Stimulated activated CD4-positive, alpha-beta T cell treated with anti-CD3 and anti-CD28 coated beads, Interleukin-1b, Interleukin-23, amount 100 ng/mL, for 24 hours (primary cell): ENCODE data around the gene ASTN2.

ENCODE experiments used
- DNase-seq, 4 experiments: peaks; one replicate each; pipeline ENCODE4 v3.0.0-alpha.2; 2020; ENCODE audit warnings: low read depth in 4 of 4, low spot score in 1 of 4

Gene ASTN2

GRCh38 chr9:117029341-117029740 lies 385.5 kb downstream of the ASTN2 start:
- DNase-seq, result no peak

- no peak for DNase-seq
Observed at GRCh38 chr9:117028103-117028858, 386.6 kb downstream of the ASTN2 start.

DNA sequence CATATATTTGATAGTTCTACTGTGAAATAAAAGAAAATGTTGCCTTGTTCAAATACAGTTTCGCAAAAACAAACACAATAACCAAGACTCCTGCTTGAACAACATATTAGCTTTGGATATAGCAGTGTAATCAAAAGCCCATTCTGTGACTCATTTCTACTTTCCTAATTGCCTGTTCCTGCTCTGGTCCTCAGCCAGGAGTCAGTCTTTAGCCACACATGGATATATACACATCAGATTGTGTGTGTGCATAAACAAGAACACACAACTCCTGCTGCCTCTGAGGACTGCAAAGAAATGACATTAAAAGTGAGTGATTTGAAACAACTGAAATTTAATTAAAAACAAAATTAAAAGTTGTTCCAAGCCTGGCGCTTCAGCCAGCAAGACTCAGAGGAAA lies 393.0 kb downstream of the ASTN2 start:
- no peak for DNase-seq

- no peak for DNase-seq
Observed at GRCh38 chr9:117018966-117019617, 395.8 kb downstream of the ASTN2 start.

GRCh38 chr9:117017414-117017985 lies 397.4 kb downstream of the ASTN2 start:
- no peak for DNase-seq

DNA sequence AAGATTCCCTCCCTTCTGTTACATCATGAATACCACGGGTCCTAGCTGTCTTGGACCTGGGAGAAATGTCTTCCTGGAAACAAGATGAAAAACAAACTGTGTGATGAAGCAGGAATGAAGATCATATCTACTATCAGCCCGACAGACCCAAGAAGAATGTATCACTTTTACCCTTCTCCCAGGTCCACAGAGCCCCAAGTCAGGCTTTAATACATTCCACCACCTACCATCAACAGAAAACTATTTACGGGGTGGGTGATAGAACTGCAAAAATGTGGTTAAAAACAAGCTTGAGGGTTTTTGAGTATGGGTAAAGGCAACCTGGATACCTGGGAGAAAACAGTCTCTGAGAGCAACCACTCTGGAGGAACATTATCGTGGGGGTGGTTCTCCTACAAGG lies 400.8 kb downstream of the ASTN2 start:
- no peak for DNase-seq

GRCh38 chr9:117013440-117013995 lies 401.3 kb downstream of the ASTN2 start:
- no peak for DNase-seq

DNA sequence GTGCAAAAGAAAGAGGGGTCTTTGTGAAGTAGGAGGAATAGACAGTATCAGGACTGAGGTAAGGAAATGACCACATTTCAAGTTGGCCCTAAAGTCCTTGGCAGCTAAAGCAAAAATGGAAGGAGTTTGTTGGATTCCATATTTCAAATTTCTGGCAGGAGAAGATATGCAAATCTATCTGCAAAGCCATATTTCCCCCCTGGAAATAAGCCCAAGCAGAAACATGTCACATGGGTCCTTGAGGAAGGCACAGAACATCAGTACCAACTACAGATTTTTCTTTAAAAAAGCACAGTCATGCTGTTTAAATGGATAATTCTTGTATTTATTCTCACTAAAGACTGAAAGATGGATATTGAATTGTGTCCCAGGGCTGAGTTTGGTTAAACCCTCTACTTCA lies 404.8 kb downstream of the ASTN2 start:
- DNase-seq, result no peak

DNA sequence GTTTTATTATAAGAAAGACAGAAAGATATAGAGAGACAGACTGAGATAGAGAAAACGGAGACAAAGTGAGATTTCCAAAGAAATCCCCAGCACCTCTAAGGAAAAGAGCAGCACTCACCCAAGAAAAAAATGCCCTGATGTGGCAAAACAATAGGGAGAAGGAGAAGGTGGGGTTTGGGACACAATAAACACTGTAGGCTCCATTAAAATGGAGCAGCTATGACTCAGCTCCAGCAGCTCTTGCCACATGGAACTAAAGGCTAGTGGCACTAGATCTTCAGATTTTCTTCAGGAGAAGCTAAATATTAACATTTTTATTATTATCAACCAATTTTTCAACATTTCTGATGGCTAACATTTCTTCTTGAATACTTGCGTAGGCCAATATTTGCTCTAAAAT lies 406.0 kb downstream of the ASTN2 start:
- DNase-seq, result no peak

DNA sequence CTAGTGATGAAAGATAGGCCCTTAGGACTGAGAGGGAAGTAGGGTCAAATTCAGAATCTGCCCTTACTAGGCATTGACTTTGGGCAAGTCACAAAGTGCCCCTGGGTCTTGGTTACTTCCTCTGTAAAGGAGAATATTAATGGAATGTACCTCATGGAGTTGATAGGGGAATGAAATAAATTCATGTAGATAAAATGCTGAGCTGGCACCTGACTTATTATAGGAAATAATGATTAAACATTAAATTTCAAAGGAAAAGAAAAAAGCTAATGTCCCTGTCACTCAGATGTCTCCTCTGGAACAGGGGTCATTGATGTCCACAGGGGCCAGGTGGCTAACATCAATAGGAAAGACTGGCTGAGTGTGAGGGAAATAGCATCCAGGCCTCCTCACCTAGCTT lies 406.4 kb downstream of the ASTN2 start:
- DNase-seq, result no peak

- no peak for DNase-seq
Observed at GRCh38 chr9:117002686-117003085, 412.2 kb downstream of the ASTN2 start.

DNA sequence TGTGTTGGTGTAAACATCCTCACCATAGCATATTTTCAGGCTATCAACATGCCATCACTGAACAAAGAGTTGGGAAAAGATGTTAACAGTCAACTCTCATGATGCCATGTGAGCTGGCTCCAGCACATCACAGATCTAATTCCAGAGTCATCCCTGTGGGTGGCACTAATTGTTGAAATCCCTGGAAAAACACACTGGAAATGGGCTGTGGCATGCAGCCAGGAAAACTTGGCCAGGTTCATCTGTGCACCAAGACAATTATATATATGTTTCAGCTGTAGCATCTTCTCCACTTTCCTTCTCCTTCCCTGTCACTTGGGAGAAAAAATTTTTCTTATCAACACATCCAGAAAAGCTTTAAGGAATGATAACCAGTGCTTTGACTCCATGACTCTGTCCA lies 414.0 kb downstream of the ASTN2 start:
- no peak for DNase-seq

GRCh38 chr9:117000196-117000723 lies 414.6 kb downstream of the ASTN2 start:
- no peak for DNase-seq

DNA sequence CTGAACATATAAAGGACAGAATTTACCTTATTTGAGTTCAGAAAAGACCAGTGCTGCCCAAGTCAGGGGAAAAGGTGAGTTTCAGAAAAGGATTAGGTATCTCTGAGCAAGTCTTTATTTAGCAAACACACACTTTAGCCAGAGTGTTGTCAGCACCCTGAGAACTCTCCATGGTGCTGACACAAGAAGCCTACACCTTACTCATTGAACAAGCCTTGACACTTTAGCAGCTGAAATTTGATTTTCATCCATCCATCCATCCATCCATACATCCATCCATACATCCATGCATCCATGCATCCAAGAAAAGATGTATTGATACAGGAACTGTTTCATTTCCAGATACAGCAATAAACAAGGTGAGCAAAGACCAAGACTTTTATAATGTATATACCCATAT lies 416.6 kb downstream of the ASTN2 start:
- no peak for DNase-seq

GRCh38 chr9:116992865-116993264 lies 422.0 kb downstream of the ASTN2 start:
- no peak for DNase-seq

DNA sequence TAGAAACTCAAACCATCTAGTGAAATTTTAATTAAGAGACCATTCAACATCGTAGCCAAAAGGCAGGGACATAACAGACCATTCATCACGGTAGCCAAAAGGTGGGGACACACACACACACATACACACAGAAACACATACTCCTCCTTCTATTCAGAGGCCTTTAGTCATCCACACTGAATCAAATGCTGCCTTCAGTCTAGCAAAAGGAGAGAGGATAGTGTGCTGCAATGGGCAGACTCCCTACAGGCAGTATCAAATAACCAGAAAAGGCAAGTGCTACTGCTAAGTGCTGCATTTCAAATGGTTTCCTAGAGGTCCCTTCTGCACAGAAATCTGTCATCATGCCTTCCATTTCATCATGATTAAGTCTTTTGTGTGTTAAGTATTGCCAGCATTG lies 423.8 kb downstream of the ASTN2 start:
- DNase-seq, result no peak

GRCh38 chr9:116990592-116990991 lies 424.3 kb downstream of the ASTN2 start:
- no peak for DNase-seq

DNA sequence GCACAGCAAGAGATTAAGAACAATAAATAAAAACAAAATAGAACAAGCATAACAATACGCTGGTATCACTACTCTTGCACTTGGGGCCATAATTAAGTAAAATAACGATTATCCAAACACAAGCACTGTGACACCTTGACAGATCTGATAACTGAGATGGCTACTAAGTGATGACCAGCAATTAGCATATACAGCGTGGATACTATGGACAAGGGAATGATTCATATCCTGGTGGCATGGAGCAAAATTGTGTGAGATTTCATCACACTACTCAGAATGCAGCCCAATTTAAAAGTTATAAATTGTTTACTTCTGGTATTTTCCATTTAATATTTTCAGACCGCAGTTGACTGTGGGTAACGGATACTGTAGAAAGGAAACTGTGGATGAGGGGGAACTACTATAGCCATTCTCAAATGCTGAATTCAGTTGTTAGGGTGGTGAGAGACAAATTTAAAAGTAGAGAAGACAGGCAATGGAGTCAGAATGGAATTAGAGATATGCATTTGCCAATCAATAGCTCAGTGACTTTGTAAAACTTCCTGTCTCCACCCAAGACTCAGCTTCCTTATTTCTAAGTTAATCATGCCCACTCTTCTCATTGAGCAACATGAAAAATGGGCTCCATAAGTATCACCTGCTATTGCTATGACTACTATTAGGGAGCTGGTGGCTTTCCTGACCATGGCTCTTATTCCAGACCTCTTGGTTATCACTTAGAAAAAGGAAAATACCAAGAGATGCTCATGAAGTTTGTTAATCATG lies 427.0 kb downstream of the ASTN2 start:
- no peak for DNase-seq

- no peak for DNase-seq
Observed at GRCh38 chr9:116986015-116986414, 428.8 kb downstream of the ASTN2 start.

GRCh38 chr9:116985596-116985995 lies 429.3 kb downstream of the ASTN2 start:
- no peak for DNase-seq

DNA sequence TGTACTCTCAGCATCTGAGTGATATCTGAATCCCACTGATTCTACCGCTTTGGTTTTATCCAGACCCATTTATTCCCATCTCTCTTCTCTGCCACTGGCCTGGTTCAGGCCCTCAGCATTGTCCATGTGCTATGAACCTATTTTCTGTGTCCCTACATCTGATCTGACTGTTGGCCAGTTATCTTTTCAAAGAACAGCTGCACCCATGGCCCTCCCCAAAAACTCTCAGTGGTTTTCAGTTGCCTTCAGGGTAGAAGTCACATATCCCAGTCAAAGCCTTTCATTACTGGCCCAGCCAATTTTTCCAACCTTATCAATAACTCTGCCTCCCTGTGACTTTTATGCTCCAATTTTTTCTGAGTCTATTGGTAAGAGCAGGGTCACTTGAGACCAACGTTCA lies 430.7 kb downstream of the ASTN2 start:
- DNase-seq, result no peak
